Brain microvascular endothelial cell (primary cell): ENCODE results near the gene TULP1.
A peak's percentile ranks its signal among the peaks of the same experiment; 100 is the strongest.

ENCODE experiments used
- DNase-seq: peaks from one replicate; pipeline ENCODE4 v3.0.0-alpha.2; 2020
- H3K27ac ChIP-seq: fragments of 250-450 bp; sonication (Bioruptor Pico); 2 replicates; pipeline ENCODE4 v1.5.1; 2020; ENCODE audit warnings: mild to moderate bottlenecking, moderate library complexity
- H3K27me3 ChIP-seq: fragments of 250-450 bp; sonication (Bioruptor Pico); replicated peaks from 2 replicates; pipeline ENCODE4 v1.5.1; 2020; ENCODE audit warnings: mild to moderate bottlenecking
- H3K36me3 ChIP-seq: fragments of 250-450 bp; sonication (Bioruptor Pico); replicated peaks from 2 replicates; pipeline ENCODE4 v1.5.1; 2020; ENCODE audit warnings: mild to moderate bottlenecking
- H3K4me3 ChIP-seq: 2 replicates; pipeline ENCODE4 v1.5.1; 2011; ENCODE audit warnings: low read depth, mild to moderate bottlenecking, control low read depth, low read length, moderate library complexity
- in situ Hi-C: cut with HindIII; loops from 2 replicates; pipeline ENCODE4 v1.10.0; 2017; ENCODE audit warnings: low sequenced_read_pairs, low pct_ligation_motif_present
- TF ChIP-seq, protein P1 (sequence below): IDR thresholded peaks from 2 replicates; pipeline ENCODE4 v1.5.1; 2011; ENCODE audit warnings: low read depth, mild to moderate bottlenecking, moderate library complexity, low read length, control low read depth, inconsistent platforms; ENCODE audit errors: missing control alignments

The TULP1 gene

DNA sequence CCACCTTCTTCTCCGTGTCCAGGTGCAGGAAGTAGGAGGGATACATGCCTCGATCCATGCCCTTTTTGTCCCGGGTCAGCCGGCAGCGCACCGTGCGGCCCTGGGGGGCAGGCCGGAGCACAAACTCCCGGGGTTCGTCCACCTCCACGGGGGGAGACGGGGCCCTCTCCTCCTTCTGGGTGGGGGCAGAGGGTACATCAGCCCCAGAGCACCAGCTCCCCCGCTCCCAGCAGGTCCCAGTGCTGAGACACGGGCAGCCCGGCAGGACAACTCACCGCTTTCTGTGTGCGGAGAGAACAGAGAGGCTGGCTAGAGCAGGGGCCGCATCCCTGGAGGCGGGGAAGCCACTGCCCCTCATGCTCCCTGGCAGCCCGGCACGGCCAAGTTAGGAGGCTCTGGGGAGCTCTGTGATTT, 6.7 kb downstream of the TULP1 start:
- no peak overlapping the region for H3K27ac ChIP-seq
- peaks cover 2% of the 10 kb centered on the region for H3K27me3 ChIP-seq
- in situ Hi-C loops, result no loop called here
- no peak for DNase-seq
- H3K36me3 ChIP-seq, result no peaks in the 10 kb centered on the region
- TF ChIP-seq, protein P1, sequence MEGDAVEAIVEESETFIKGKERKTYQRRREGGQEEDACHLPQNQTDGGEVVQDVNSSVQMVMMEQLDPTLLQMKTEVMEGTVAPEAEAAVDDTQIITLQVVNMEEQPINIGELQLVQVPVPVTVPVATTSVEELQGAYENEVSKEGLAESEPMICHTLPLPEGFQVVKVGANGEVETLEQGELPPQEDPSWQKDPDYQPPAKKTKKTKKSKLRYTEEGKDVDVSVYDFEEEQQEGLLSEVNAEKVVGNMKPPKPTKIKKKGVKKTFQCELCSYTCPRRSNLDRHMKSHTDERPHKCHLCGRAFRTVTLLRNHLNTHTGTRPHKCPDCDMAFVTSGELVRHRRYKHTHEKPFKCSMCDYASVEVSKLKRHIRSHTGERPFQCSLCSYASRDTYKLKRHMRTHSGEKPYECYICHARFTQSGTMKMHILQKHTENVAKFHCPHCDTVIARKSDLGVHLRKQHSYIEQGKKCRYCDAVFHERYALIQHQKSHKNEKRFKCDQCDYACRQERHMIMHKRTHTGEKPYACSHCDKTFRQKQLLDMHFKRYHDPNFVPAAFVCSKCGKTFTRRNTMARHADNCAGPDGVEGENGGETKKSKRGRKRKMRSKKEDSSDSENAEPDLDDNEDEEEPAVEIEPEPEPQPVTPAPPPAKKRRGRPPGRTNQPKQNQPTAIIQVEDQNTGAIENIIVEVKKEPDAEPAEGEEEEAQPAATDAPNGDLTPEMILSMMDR, result no peak
- no peak overlapping the region for H3K4me3 ChIP-seq

DNA sequence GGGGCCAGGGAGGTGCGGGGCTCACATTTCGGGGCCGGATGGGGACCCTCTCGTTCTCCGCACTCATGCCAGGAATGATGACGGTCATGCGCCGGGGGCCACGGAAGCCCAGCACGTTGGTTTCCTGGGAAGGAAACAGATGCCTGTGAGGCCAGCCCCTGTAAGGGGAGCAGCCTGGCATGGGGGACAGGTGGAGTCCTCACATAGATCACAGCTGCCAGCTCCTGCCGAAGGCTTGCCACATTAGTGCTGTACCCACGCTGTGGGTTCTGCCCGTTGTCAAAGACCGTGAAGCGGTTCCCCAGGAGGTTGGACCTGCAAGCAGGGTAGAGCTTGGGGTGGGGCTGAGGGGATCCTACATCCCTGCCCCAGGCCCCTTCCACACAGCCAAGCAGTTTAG, 9.2 kb downstream of the TULP1 start:
- TF ChIP-seq, protein P1, result no peak
- Histone ChIP-seq H3K27ac (no peak overlapping the region), H3K27me3 (no peaks in the 10 kb centered on the region), H3K36me3 (no peaks in the 10 kb centered on the region), H3K4me3 (no peak overlapping the region)
- in situ Hi-C loops, result no loop called here
- no peak for DNase-seq

GRCh38 chr6:35501784-35502183, 10.9 kb downstream of the TULP1 start:
- H3K4me3 ChIP-seq, result no peak overlapping the region
- no peak overlapping the region for H3K27ac ChIP-seq
- no peaks in the 10 kb centered on the region for H3K36me3 ChIP-seq
- no peaks in the 10 kb centered on the region for H3K27me3 ChIP-seq
- TF ChIP-seq, protein P1, result no peak
- in situ Hi-C loops, result no loop called here
- DNase-seq, result no peak

DNA sequence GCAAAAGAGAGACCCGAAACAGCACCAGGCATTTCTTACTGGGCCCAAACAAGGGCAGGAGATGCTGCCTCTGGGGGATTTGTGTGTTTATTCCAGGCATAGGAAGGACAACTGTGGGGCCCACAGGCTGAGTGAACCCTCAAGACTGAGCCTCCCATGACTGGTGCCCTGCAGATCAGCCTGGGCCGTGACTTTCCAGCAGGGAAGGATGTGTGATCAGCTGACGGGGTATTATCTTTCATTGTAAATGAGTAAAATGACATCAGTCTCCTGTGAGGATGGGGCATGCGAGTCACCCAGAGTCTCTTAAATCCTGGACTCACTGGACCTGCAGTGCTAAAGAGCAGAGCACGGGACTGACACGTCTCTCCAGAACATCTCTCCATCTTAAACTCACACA, 11.9 kb downstream of the TULP1 start:
- Histone ChIP-seq H3K36me3 (no peaks in the 10 kb centered on the region), H3K27ac (no peak overlapping the region), H3K4me3 (no peak overlapping the region), H3K27me3 (no peaks in the 10 kb centered on the region)
- in situ Hi-C loops, result no loop called here
- DNase-seq, result peak; percentile 25
- TF ChIP-seq, protein P1, result no peak

- DNase-seq, result no peak
- in situ Hi-C loops, result no loop called here
- TF ChIP-seq, protein P1, result no peak
- H3K36me3 ChIP-seq, result no peaks in the 10 kb centered on the region
- no peak overlapping the region for H3K4me3 ChIP-seq
- no peaks in the 10 kb centered on the region for H3K27me3 ChIP-seq
- no peak overlapping the region for H3K27ac ChIP-seq
Observed at GRCh38 chr6:35499372-35499771, 13.3 kb downstream of the TULP1 start.

DNA sequence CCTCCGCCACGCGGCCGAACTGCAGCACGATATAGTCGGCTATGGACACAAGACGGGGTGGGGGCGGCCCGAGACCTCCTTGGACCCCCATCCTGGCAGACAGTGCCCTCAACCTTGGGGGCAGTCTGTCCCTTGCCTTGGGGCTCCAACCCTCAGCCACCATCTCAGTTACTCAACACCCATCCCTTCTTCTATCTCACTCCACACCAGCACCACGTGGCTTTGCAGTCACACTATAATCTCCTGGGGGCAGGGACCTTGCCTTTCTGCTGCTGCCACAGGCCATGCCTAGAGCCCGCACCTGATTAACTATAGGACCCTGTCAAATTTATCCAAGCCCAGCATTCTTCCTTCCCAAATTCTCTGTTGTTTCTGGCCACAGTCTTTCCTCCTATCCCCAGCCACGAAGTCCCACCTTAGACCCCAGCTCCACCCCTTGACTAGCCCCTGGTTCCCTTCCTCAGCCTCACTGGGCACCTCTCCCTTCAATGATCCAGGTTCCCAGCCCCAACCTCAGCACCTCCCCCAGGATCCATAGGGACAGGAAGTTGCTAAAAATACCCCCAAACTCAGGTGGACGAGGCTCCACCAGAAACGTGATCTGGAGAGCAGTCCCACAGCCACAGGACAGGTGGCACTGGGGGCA, 14.2 kb downstream of the TULP1 start:
- no peaks in the 10 kb centered on the region for H3K36me3 ChIP-seq
- TF ChIP-seq, protein P1, result no peak
- in situ Hi-C loops, result no loop called here
- H3K4me3 ChIP-seq, result peak overlapping the region; percentile 70
- no peak overlapping the region for H3K27ac ChIP-seq
- H3K27me3 ChIP-seq, result no peaks in the 10 kb centered on the region
- DNase-seq, result no peak
